ENCODE measurements around the gene CDH23. TPM values are rescaled to one million over a fixed set of nuclear protein-coding genes. Genes with fewer than 3 reads are reported as not detected.

CDH23 gene
- total RNA-seq, 1 donor from 2014 or later, result 1.3 TPM

DNA sequence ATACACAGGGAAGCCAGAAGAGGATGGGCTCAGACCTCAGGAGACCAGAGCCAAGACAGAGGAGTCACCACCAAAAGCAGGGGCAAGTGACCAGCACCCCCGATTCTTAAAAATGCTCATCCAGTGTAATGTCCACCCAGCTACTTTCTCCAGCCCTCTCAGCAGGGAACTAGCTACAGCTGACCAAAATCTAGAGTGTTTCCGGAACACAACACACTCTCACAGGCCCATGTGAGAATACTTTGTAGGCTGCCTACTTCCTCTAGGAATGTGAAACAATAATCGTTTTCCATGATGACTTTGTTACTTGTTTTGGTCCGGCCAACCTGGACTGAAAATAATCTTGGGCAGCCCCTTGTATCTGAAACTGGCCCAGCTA, 439.9 kb downstream of the CDH23 start:
- Mint-ChIP-seq H3K4me3 (no peak overlapping the region), H3K9me3 (no peaks in the 10 kb centered on the region), H3K36me3 (ENCODE audit: low read depth) (peaks cover 7% of the 10 kb centered on the region), H3K4me1 (peaks cover 33% of the 10 kb centered on the region), H3K27ac (no peak overlapping the region), H3K27me3 (no peaks in the 10 kb centered on the region)
- DNase-seq, result peak; percentile 49
- intact Hi-C loops (cut with micrococcal nuclease), result loop anchor here (10.0 kb wide), 1 partner anchor 58 kb away; no protein-coding TSS in a partner anchor

DNA sequence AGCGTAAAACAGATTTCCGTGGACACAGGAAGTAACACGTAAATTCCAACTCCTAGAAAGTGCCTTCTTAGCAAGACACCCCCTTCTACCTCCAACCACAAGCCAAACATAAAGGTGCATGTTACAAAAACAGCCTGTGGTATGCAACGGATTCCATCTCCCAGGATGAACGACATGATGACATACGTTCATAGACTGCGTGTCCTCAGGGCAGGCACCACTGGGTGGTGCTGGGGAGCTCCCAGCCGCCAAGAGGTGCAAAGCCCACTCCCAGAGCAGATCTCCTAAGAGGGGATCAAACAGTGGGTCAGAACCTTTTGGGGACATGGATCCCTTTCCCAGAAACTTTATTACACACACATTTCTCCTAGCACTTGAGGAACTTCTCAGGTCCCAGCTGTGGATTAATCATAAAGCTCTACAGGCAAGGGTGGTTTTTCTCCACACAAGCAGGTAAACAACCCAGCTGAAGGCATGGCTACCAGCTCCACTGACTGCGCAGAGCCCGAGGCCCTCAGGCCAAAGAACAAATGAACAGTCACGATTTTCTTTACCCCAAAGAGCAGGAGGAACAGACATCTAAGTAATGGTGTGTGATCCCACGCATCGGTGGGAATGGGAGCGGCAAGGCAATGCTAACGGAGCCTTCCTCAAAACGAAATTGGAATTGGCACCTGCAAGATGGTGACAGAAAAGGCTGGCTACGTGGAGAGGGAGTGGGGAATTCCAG, 440.5 kb downstream of the CDH23 start:
- peaks cover 33% of the 10 kb centered on the region for H3K4me1 Mint-ChIP-seq
- no peak overlapping the region for H3K4me3 Mint-ChIP-seq
- H3K27me3 Mint-ChIP-seq, result no peaks in the 10 kb centered on the region
- H3K27ac Mint-ChIP-seq, result no peak overlapping the region
- intact Hi-C loops (cut with micrococcal nuclease), result loop anchor here (10.0 kb wide), 1 partner anchor 58 kb away; no protein-coding TSS in a partner anchor
- H3K9me3 Mint-ChIP-seq, result no peaks in the 10 kb centered on the region
- peaks cover 4% of the 10 kb centered on the region for H3K36me3 Mint-ChIP-seq (ENCODE audit: low read depth)
- DNase-seq, result peak; percentile 57

DNA sequence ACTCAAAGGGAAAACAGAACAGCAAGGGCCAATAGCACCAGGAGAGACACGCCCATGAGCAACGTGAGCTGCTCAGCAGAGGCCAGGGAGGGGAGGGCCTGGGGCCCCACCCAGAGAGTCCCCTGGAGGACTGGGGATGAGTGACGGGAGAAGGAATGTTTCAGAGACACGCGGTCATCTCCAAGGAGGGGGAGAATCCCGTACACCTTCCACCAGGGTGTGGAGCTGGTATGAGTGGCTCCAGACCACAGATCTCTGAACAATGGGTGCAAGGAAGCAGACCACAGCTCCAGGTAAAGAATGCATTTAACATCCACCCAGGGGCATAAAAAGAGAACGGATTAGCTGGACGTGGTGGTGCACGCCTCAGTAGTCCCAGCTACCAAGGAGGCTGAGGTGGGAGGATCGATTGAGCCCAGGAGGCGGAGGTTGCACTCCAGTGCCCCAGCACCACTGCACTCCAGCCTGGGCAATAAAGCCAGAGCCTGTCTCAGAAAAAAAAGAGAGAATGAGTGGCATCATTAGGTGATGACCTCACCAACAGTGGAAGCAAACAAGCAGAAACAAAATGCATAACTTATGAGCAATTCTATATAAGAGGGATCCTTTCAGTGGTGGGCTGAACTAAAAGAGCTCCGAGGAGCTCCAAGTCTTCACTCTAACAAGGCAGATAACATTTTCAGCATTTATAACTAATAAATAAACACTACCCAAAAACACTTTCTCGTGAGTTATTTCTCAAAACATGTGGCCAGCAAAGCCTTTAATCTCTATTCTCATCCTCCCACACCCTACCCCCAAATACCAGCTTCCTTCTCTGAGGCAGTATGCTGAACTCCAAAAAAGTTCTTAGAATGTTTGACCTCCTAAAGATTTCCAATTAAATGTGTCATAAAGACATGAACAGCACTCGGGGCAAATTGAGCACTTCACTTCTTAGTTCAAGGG, 441.8 kb downstream of the CDH23 start:
- H3K27me3 Mint-ChIP-seq, result no peaks in the 10 kb centered on the region
- H3K4me1 Mint-ChIP-seq, result peaks cover 35% of the 10 kb centered on the region
- peaks cover 5% of the 10 kb centered on the region for H3K36me3 Mint-ChIP-seq (ENCODE audit: low read depth)
- H3K4me3 Mint-ChIP-seq, result no peak overlapping the region
- intact Hi-C loops (cut with micrococcal nuclease), result loop anchor here (10.0 kb wide), 1 partner anchor 56 kb away; no protein-coding TSS in a partner anchor
- no peak overlapping the region for H3K27ac Mint-ChIP-seq
- DNase-seq, result no peak
- H3K9me3 Mint-ChIP-seq, result no peaks in the 10 kb centered on the region

DNA sequence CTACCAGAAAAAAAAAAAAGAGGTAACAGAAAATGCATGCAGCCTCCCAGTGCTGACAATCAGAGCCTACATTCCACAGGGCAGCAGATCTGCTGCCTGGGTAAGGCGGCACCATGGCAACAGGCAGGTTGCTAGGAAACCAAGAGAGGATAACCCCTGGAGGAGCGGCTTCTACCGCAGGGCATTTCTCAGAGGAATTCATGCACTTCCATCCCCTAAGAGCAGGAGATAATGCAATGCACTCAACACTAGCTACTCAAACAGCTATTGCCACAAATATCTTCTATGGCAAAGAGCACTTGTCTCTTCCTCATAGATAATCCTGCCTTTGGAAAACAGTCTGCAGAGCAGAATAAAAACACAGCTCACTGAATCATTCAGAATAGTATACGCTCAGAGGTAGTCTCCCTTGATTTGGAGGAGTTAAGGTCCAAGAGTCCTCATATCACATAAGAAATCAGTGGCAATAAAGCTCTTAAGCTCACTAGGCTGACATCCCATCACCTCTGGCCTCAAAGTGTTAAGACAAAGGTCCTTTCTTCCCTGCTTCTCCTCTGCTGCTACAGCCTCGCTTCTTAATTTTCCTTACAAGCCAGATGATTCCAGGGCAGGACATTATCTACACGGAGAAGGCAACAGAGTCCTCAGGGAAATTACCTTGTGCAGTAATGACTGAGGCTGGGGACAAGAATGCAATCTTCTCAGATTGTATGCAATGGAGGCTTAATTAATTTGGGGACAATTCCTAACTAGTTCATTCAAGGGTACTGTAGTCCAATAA, 443.6 kb downstream of the CDH23 start:
- no peaks in the 10 kb centered on the region for H3K27me3 Mint-ChIP-seq
- no peak for DNase-seq
- H3K4me3 Mint-ChIP-seq, result no peak overlapping the region
- intact Hi-C loops (cut with micrococcal nuclease), result no loop called here
- no peaks in the 10 kb centered on the region for H3K9me3 Mint-ChIP-seq
- no peak overlapping the region for H3K27ac Mint-ChIP-seq
- H3K36me3 Mint-ChIP-seq (ENCODE audit: low read depth), result peaks cover 7% of the 10 kb centered on the region
- H3K4me1 Mint-ChIP-seq, result peaks cover 36% of the 10 kb centered on the region

DNA sequence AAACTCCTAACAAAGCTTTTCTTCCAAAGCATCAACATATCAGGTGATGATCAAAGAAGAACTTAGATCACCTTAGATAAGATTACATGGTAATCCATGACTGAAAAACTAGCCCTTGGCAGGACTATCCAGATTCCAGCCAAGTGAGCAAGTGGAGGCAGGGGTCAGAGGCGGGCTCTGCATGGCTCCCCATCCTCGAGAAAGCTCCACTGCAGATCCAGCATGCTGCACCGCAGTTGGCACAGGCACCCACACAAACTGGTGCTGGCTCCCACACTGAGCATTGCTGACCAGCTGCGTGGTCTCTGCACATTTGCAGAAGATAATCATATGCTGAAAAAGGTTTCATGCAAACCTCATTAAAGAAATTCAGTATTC, 444.2 kb downstream of the CDH23 start:
- peaks cover 9% of the 10 kb centered on the region for H3K36me3 Mint-ChIP-seq (ENCODE audit: low read depth)
- H3K27me3 Mint-ChIP-seq, result no peaks in the 10 kb centered on the region
- no peak for DNase-seq
- no peak overlapping the region for H3K4me3 Mint-ChIP-seq
- intact Hi-C loops (cut with micrococcal nuclease), result no loop called here
- H3K27ac Mint-ChIP-seq, result no peak overlapping the region
- H3K4me1 Mint-ChIP-seq, result peaks cover 39% of the 10 kb centered on the region
- H3K9me3 Mint-ChIP-seq, result no peaks in the 10 kb centered on the region

DNA sequence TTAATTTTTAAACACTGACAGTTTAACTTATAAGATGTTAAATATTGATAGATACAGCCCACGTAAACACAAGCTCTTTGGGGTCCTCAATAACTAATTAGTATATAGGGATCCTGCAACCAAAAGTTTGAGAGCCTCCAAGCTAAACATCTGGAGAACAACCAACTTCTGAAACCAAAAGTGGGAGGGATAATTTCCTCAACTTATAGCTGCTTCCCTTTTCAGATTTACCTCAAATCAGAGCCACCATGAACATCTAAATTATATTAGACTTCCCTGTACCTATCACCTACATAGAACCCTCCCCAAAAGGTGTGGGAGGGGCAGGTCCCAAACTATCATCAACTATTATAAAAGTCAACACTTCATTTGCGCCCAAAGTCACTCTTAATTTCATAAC, 445.7 kb downstream of the CDH23 start:
- peaks cover 9% of the 10 kb centered on the region for H3K36me3 Mint-ChIP-seq (ENCODE audit: low read depth)
- H3K4me3 Mint-ChIP-seq, result no peak overlapping the region
- intact Hi-C loops (cut with micrococcal nuclease), result no loop called here
- H3K4me1 Mint-ChIP-seq, result peaks cover 36% of the 10 kb centered on the region
- H3K27ac Mint-ChIP-seq, result no peak overlapping the region
- H3K27me3 Mint-ChIP-seq, result no peaks in the 10 kb centered on the region
- no peaks in the 10 kb centered on the region for H3K9me3 Mint-ChIP-seq
- DNase-seq, result no peak

DNA sequence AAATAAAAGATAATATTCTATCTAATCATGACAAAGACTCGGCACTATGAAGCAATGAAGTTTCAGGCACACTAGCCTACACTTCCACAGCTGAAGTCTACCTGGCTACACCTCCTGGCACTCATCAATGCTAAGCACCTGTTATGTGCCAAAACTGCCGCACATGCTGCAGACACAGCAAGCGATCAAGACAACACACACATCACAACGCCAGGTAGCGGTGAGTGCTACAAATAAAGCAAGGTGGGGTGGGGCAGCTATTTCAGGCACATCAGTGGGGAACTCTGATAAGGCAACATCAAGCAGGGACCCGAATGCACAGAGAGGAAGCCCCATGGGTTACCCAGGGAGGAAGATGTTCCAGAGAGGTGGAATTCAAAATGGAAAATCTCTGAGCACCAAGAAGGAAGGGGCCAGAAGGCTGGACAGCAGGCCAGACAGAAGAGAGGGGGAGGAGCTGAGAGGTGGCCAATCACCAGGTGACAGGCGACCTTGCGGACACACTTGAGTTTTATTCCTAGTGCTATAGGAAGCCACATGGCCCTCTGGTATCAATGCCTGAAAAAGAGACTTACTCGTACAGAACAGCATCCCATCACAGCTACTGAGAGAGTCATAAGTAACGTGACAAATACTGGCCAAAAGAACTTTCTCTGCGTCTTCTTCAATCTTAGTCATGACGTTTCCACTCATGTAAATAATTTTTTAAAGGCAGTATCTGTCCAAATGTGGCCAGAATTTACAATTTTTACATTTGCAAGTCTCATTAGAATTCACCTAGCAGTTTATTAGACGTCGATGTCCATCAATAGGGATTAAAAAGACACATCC, 446.4 kb downstream of the CDH23 start:
- H3K27me3 Mint-ChIP-seq, result no peaks in the 10 kb centered on the region
- H3K4me1 Mint-ChIP-seq, result peaks cover 33% of the 10 kb centered on the region
- H3K9me3 Mint-ChIP-seq, result no peaks in the 10 kb centered on the region
- no peak overlapping the region for H3K27ac Mint-ChIP-seq
- no peak for DNase-seq
- H3K4me3 Mint-ChIP-seq, result no peak overlapping the region
- peaks cover 9% of the 10 kb centered on the region for H3K36me3 Mint-ChIP-seq (ENCODE audit: low read depth)
- intact Hi-C loops (cut with micrococcal nuclease), result no loop called here

DNA sequence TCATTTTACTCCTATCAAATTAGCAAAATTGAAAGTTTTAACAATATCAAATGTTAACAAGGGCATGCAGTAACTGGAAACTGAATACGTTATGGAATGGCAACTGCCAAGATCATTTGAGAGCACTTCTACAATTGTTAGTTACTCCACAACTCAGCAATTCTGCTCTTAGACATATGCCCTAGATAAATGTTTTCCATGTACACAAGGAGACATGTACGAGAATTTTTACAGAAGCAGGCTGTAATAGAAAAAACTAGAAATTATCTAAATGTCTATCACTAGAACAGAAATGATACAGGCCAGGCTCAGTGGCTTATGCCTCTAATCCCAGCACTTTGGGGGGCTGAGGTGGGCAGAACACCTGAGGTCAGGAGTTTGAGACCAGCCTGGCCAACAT, 447.4 kb downstream of the CDH23 start:
- Mint-ChIP-seq H3K4me1 (peaks cover 33% of the 10 kb centered on the region), H3K4me3 (no peak overlapping the region)
- intact Hi-C loops (cut with micrococcal nuclease), result no loop called here

DNA sequence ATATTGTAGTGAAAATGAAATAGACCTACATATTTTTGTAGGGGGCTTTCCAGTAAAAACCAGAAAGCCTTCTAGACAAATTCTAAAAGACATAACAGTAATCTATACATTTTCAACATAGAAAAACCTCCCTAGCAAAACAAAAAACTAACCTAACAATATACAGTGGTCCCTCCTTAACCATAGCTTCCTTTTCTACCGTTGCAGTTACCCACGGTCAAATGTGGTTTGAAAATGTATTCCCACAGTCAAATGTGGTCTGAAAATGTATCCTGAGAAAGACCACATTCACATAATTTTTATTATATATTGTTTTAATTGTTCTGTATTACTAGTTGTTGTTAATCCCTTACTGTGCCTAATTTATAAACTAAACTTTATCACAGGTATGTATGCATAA, 448.0 kb downstream of the CDH23 start:
- Mint-ChIP-seq H3K9me3 (no peaks in the 10 kb centered on the region), H3K36me3 (ENCODE audit: low read depth) (peaks cover 14% of the 10 kb centered on the region), H3K4me1 (peaks cover 36% of the 10 kb centered on the region), H3K4me3 (no peak overlapping the region), H3K27ac (no peak overlapping the region), H3K27me3 (no peaks in the 10 kb centered on the region)
- intact Hi-C loops (cut with micrococcal nuclease), result no loop called here
- DNase-seq, result no peak

More for the DNA sequence above, 447.4 kb downstream of the CDH23 start:
- DNase-seq, result no peak
- no peaks in the 10 kb centered on the region for H3K27me3 Mint-ChIP-seq
- no peak overlapping the region for H3K27ac Mint-ChIP-seq
- H3K36me3 Mint-ChIP-seq (ENCODE audit: low read depth), result peaks cover 14% of the 10 kb centered on the region
- no peaks in the 10 kb centered on the region for H3K9me3 Mint-ChIP-seq

DNA sequence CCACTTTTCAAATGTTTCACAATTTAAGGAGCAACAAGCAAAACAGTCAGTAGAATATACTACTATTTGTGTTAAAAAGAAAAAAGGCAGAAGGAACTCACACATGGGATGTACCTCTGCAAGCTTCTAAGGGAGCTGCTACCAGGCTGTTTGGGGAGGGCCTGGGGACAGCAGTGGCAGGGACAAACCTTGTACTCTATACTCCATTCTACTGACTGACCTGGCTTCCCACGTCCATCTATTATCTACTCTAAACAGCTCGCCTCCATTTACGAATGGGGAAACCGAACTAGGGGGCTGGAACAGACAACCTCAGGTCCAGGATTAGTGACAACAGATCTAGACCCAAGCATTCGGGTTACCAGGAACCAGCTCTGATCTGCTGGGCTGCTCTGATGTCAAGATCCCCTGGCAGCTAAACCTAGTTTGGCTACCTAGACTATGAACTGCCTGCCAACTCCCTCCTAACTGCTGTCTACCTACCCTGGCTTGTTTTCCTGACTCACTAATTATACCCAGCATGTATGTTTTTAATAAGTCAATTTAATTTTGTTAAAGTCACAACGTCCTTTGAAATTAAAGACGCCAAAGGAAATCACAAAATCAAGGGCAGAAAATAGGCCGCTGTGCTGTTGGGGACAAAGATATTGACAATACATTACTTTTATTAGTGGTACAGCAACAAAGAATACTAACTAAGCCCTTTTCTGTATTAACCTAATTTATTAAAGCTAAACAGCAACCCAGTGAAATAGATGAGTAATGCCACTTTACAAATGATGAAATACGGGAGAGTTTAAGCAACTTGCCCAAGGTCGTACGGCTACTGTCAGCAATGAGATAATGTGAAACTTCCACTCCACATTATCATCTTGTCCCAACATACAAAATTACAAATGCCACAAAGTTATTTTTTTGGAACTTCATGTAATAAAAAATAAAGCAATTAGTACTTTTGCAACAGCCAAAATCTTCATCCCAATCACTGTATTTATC, 449.0 kb downstream of the CDH23 start:
- Mint-ChIP-seq H3K4me1 (peaks cover 42% of the 10 kb centered on the region), H3K27ac (no peak overlapping the region), H3K9me3 (no peaks in the 10 kb centered on the region), H3K36me3 (ENCODE audit: low read depth) (peaks cover 16% of the 10 kb centered on the region), H3K4me3 (no peak overlapping the region), H3K27me3 (no peaks in the 10 kb centered on the region)
- no peak for DNase-seq
- intact Hi-C loops (cut with micrococcal nuclease), result no loop called here

DNA sequence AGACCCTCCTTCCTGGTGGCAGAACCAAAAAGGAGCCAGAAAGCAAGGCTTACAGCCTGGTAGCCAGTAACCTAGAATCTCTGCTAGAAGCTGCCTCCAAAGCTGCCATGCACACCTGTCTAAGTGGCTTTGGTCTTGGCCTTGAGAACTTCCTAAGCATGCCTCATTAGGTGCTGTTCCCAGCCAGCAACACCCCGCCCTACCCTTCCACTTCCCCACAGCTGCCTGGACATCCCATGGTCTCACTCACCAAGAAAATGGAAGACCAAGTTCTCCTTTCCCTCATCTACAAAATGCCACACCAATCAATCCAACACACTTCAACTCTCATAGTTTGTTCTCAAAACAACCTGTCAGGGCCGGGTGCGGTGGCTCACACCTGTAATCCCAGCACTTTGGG, 450.1 kb downstream of the CDH23 start:
- H3K27me3 Mint-ChIP-seq, result no peaks in the 10 kb centered on the region
- H3K4me3 Mint-ChIP-seq, result no peak overlapping the region
- H3K9me3 Mint-ChIP-seq, result peaks cover 6% of the 10 kb centered on the region
- H3K4me1 Mint-ChIP-seq, result peaks cover 48% of the 10 kb centered on the region
- no peak for DNase-seq
- intact Hi-C loops (cut with micrococcal nuclease), result no loop called here
- H3K27ac Mint-ChIP-seq, result no peak overlapping the region
- peaks cover 15% of the 10 kb centered on the region for H3K36me3 Mint-ChIP-seq (ENCODE audit: low read depth)

DNA sequence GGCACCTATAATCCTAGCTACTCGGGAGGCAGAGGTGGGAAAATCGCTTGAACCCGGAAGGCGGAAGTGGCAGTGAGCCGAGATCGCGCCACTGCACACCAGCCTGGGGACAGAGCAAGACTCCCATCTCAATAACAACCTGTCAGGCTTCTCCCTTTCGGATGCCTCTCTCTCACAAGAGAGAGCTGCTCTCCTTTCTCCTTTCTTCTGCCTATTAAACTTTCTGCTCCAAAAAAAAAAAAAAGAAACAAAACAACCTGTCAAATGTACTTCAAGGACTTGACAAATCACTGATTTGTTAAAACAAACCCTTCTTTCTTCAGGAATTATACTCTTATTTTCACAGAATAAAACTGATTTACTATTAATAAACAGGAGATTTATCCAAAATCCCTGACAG, 450.7 kb downstream of the CDH23 start:
- intact Hi-C loops (cut with micrococcal nuclease), result no loop called here
- H3K27ac Mint-ChIP-seq, result no peak overlapping the region

More for the DNA sequence above, 450.7 kb downstream of the CDH23 start:
- Mint-ChIP-seq H3K4me3 (no peak overlapping the region), H3K9me3 (peaks cover 6% of the 10 kb centered on the region), H3K27me3 (no peaks in the 10 kb centered on the region), H3K4me1 (peaks cover 48% of the 10 kb centered on the region), H3K36me3 (ENCODE audit: low read depth) (peaks cover 15% of the 10 kb centered on the region)
- no peak for DNase-seq

Data from activated CD4-positive, alpha-beta T cell treated with anti-CD3 and anti-CD28 coated beads, Interleukin-2, amount 10 ng/mL, durations not matched to agents 24 days and 14 days (primary cell).